Activated CD4-positive, alpha-beta T cell treated with anti-CD3 and anti-CD28 coated beads for 36 hours (primary cell): ENCODE results near the gene COL4A1. TPM values are rescaled to one million over a fixed set of nuclear protein-coding genes. Genes with fewer than 3 reads are reported as not detected.

Source experiments
- ATAC-seq: fragments of 200-7000 bp; cut with Tn5 transposase; one replicate; pipeline ENCODE4 v1.10.0; 2021; ENCODE audit warnings: mild to moderate bottlenecking, moderate library complexity
- CTCF ChIA-PET: fragments of 350-600 bp; sonication (Branson Sonifier 250); formaldehyde crosslinking; loops from one replicate; lab custom pipeline; 2021; ENCODE audit warnings: antibody characterized with exemption; lab: Charles Lee
- POLR2A ChIA-PET: fragments of 350-600 bp; sonication (Branson Sonifier 250); formaldehyde crosslinking; loops from one replicate; lab custom pipeline; 2021; ENCODE audit warnings: antibody characterized with exemption, inconsistent platforms; lab: Charles Lee
- DNase-seq: peaks from one replicate; pipeline ENCODE4 v3.0.0-alpha.2; 2020
- H3K27ac Mint-ChIP-seq: one replicate; pipeline ENCODE4 v1.8.0; 2021; ENCODE audit warnings: mixed read lengths
- H3K27me3 Mint-ChIP-seq: one replicate; pipeline ENCODE4 v1.8.0; 2021; ENCODE audit warnings: mixed read lengths
- H3K36me3 Mint-ChIP-seq: one replicate; pipeline ENCODE4 v1.8.0; 2021; ENCODE audit warnings: low read depth, mixed read lengths
- H3K4me1 Mint-ChIP-seq: one replicate; pipeline ENCODE4 v1.8.0; 2021; ENCODE audit warnings: mixed read lengths
- H3K4me3 Mint-ChIP-seq: one replicate; pipeline ENCODE4 v1.8.0; 2021; ENCODE audit warnings: mild to moderate bottlenecking, moderate library complexity, mixed read lengths
- H3K9me3 Mint-ChIP-seq: one replicate; pipeline ENCODE4 v1.8.0; 2021; ENCODE audit warnings: low read depth, mixed read lengths
- intact Hi-C, 2 experiments: fragments of 100-400 bp; cut with DNase I in 1 of 2; cut with micrococcal nuclease in 1 of 2; formaldehyde crosslinking; loops; one replicate each; pipeline versions ENCODE4 v1.14.2 to v1.15.1; 2022 to 2024; cut with DNase I, micrococcal nuclease
- total RNA-seq, 2 experiments: library from RNA; stranded (reverse); gene quantifications; one replicate each; pipeline ENCODE4 v1.2.3, GENCODE V29; 2021

Gene COL4A1
- total RNA-seq, 2 experiments from 2014 or later, result 0.14 TPM; not detected in 1

DNA sequence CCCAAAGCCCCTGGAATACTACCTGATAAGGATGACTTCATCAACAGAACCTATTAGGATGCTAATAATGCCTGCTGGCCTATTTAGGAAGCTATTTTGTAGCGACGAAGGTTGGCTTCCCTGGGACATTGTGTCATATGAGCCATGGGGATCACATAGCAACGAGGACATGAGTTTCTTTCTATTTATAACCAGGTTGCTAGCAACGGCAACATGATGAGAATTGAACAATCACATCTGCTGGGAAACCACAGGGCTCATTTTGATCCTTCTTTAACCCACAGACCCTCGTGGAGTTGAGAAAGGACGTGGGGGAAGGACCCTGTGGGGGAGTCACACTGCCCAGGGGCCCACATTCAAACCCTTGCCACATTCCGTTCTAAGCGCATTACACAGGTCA lies 172.2 kb downstream of the COL4A1 start:
- Mint-ChIP-seq H3K4me3 (no peak overlapping the region), H3K4me1 (peaks cover 10% of the 10 kb centered on the region), H3K27me3 (peaks cover 28% of the 10 kb centered on the region), H3K9me3 (no peaks in the 10 kb centered on the region), H3K36me3 (no peaks in the 10 kb centered on the region), H3K27ac (no peak overlapping the region)
- no peak for DNase-seq
- POLR2A ChIA-PET, result no interaction called here
- no peak for ATAC-seq
- intact Hi-C loops, result loop anchor here (5.0 to 10.0 kb wide), 5 partner anchors 250 to 972 kb away; partner anchors contain the start of gene IRS2 (in 1 of the 2)
- CTCF ChIA-PET, result no interaction called here

DNA sequence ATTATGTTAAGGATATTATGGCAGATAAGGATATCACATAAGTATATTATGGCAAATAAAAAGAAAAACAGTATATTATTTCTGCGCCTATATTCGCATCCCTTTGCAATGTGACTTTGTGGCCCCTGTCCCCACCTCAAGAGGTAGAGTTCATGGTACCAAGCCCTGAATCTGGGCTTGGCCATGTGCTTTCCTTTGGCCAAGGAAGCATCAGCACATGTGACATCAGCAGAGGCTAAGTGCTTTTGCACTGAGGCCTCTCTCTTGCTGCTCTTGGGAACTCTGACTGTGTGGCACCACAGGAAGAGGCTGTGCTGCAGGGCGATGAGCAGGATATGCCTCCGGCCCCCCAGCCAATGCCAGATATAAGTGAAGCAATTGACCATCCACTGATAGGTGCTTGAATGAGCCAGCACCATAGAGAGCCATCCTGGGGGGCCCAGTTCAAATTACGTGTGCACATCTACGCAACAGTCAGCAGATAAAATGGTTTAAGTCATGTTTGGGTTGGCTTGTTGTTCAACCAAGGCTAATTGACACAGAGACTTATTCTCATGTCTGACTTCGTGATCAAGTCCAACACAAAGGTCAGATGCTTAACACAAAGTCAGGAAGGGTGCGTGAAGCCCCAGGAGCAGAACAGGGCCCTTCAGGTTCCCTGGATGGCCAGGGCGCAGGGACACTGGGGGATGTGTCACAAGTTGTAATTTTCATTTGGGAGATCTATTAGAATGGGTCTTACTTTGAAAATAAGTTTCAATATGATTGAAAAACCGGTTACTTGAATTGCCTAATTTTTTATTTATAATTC lies 173.3 kb downstream of the COL4A1 start:
- peaks cover 19% of the 10 kb centered on the region for H3K27me3 Mint-ChIP-seq
- H3K4me3 Mint-ChIP-seq, result no peak overlapping the region
- ChIA-PET CTCF (no interaction called here), POLR2A (no interaction called here)
- intact Hi-C loops, result loop anchor here (10.0 kb wide), 2 partner anchors 251 to 349 kb away; partner anchors contain the start of gene IRS2 (in 1 of the 2)
- DNase-seq, result no peak
- no peaks in the 10 kb centered on the region for H3K36me3 Mint-ChIP-seq
- no peaks in the 10 kb centered on the region for H3K9me3 Mint-ChIP-seq
- H3K4me1 Mint-ChIP-seq, result peaks cover 10% of the 10 kb centered on the region
- no peak for ATAC-seq
- no peak overlapping the region for H3K27ac Mint-ChIP-seq

GRCh38 chr13:110132225-110132982 lies 174.6 kb downstream of the COL4A1 start:
- Mint-ChIP-seq H3K4me1 (peaks cover 3% of the 10 kb centered on the region), H3K4me3 (no peak overlapping the region), H3K27ac (no peak overlapping the region), H3K27me3 (peaks cover 20% of the 10 kb centered on the region), H3K9me3 (no peaks in the 10 kb centered on the region), H3K36me3 (no peaks in the 10 kb centered on the region)
- DNase-seq, result no peak
- ChIA-PET POLR2A (no interaction called here), CTCF (no interaction called here)
- no peak for ATAC-seq
- intact Hi-C loops, result loop anchor here (10.0 kb wide), 2 partner anchors 252 to 348 kb away; partner anchors contain the start of gene IRS2 (in 1 of the 2)

- H3K27me3 Mint-ChIP-seq, result peaks cover 20% of the 10 kb centered on the region
- DNase-seq (no peak), ATAC-seq (no peak)
- H3K4me3 Mint-ChIP-seq, result no peak overlapping the region
- no peak overlapping the region for H3K27ac Mint-ChIP-seq
- intact Hi-C loops, result loop anchor here (10.0 kb wide), 2 partner anchors 253 to 347 kb away; partner anchors contain the start of gene IRS2 (in 1 of the 2)
- no peaks in the 10 kb centered on the region for H3K4me1 Mint-ChIP-seq
- ChIA-PET POLR2A (no interaction called here), CTCF (interaction anchor here (0.6 to 0.7 kb wide), 2 partner anchors 96 to 148 kb away, joined by 3 to 4 read pairs; no protein-coding TSS in a partner anchor)
- H3K36me3 Mint-ChIP-seq, result no peaks in the 10 kb centered on the region
- H3K9me3 Mint-ChIP-seq, result no peaks in the 10 kb centered on the region
Observed at GRCh38 chr13:110131424-110131823, 175.5 kb downstream of the COL4A1 start.

- H3K4me1 Mint-ChIP-seq, result no peaks in the 10 kb centered on the region
- no peak overlapping the region for H3K27ac Mint-ChIP-seq
- CTCF ChIA-PET, result interaction anchor here (0.6 kb wide), 1 partner anchor 147 kb away, joined by 4 read pairs; no protein-coding TSS in a partner anchor
Observed at GRCh38 chr13:110130431-110130830, 176.5 kb downstream of the COL4A1 start.

GRCh38 chr13:110129539-110130186 lies 177.3 kb downstream of the COL4A1 start:
- no peak for ATAC-seq
- H3K4me3 Mint-ChIP-seq, result no peak overlapping the region
- H3K27me3 Mint-ChIP-seq, result peaks cover 24% of the 10 kb centered on the region
- ChIA-PET POLR2A (no interaction called here), CTCF (no interaction called here)
- intact Hi-C loops, result loop anchor here (10.0 kb wide), 2 partner anchors 255 to 345 kb away; partner anchors contain the start of gene IRS2 (in 1 of the 2)
- no peak overlapping the region for H3K27ac Mint-ChIP-seq
- H3K9me3 Mint-ChIP-seq, result no peaks in the 10 kb centered on the region
- DNase-seq, result no peak
- no peaks in the 10 kb centered on the region for H3K4me1 Mint-ChIP-seq
- no peaks in the 10 kb centered on the region for H3K36me3 Mint-ChIP-seq

More at GRCh38 chr13:110130431-110130830, 176.5 kb downstream of the COL4A1 start:
- intact Hi-C loops, result loop anchor here (10.0 kb wide), 2 partner anchors 254 to 346 kb away; partner anchors contain the start of gene IRS2 (in 1 of the 2)
- H3K36me3 Mint-ChIP-seq, result no peaks in the 10 kb centered on the region
- H3K4me3 Mint-ChIP-seq, result no peak overlapping the region
- H3K27me3 Mint-ChIP-seq, result peaks cover 22% of the 10 kb centered on the region
- DNase-seq, result no peak
- ATAC-seq, result no peak
- H3K9me3 Mint-ChIP-seq, result no peaks in the 10 kb centered on the region
- POLR2A ChIA-PET, result no interaction called here

- no peak for ATAC-seq
- Mint-ChIP-seq H3K4me3 (no peak overlapping the region), H3K4me1 (no peaks in the 10 kb centered on the region), H3K9me3 (no peaks in the 10 kb centered on the region), H3K27me3 (peaks cover 24% of the 10 kb centered on the region), H3K27ac (no peak overlapping the region), H3K36me3 (no peaks in the 10 kb centered on the region)
- intact Hi-C loops, result no loop called here
- CTCF ChIA-PET, result no interaction called here
- POLR2A ChIA-PET, result no interaction called here
- no peak for DNase-seq
Observed at GRCh38 chr13:110129076-110129475, 177.9 kb downstream of the COL4A1 start.

DNA sequence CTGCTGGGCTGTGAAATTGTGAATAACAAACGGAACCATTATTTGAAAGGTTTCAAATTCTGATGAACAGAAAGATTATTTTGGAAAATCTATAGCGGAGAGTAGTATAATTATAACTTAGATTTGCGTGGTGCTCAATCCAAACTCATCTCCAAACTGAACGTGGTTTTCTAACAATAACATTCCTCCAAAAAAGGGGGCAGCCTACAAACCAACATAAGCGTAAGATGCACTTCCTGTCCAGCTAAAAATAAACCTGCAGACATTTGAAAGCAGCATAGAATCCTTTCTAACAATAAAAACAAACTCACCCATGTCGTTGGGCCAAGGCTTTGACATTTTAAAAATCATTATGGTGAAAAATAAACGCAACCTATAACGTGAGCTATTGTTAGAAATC lies 178.4 kb downstream of the COL4A1 start:
- H3K27me3 Mint-ChIP-seq, result peaks cover 27% of the 10 kb centered on the region
- ATAC-seq (no peak), DNase-seq (no peak)
- intact Hi-C loops, result no loop called here
- no peak overlapping the region for H3K27ac Mint-ChIP-seq
- no peaks in the 10 kb centered on the region for H3K36me3 Mint-ChIP-seq
- no peak overlapping the region for H3K4me3 Mint-ChIP-seq
- no peaks in the 10 kb centered on the region for H3K4me1 Mint-ChIP-seq
- H3K9me3 Mint-ChIP-seq, result no peaks in the 10 kb centered on the region
- ChIA-PET CTCF (no interaction called here), POLR2A (no interaction called here)

GRCh38 chr13:110127986-110128511 lies 178.9 kb downstream of the COL4A1 start:
- POLR2A ChIA-PET, result no interaction called here
- CTCF ChIA-PET, result no interaction called here
- no peak overlapping the region for H3K4me3 Mint-ChIP-seq
- ATAC-seq (no peak), DNase-seq (no peak)
- no peaks in the 10 kb centered on the region for H3K9me3 Mint-ChIP-seq
- H3K4me1 Mint-ChIP-seq, result no peaks in the 10 kb centered on the region
- H3K36me3 Mint-ChIP-seq, result no peaks in the 10 kb centered on the region
- H3K27ac Mint-ChIP-seq, result no peak overlapping the region
- intact Hi-C loops, result no loop called here
- peaks cover 27% of the 10 kb centered on the region for H3K27me3 Mint-ChIP-seq

DNA sequence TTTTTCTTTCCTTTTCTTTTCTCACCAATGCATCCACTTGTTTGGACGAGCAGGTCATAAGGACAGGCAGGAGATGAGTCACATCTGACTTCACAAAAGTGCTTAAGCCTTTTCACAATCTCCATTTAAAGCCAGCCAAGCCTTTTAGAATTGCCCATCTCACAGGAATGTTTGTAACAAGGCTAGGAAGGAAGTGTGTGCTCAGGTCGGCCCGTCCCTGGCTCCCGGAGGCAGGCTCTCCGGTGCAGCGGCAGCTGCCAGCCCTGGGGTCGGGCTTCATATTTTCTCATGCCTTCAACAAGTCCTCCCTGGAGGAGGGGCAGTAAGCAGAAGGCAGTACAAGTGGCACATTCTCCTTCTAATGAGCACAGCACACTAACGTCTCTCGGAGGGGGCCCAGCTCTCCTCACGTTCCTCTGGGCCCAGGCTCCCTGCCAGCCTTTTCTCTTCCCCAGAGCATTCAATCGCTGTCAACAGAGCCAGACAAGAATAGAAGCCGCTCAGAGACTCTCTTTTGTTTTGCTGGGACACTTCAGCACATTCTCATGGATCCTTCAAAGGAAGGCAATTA lies 180.5 kb downstream of the COL4A1 start:
- Mint-ChIP-seq H3K4me1 (no peaks in the 10 kb centered on the region), H3K4me3 (no peak overlapping the region), H3K36me3 (no peaks in the 10 kb centered on the region), H3K27ac (no peak overlapping the region), H3K9me3 (no peaks in the 10 kb centered on the region), H3K27me3 (peaks cover 37% of the 10 kb centered on the region)
- ATAC-seq, result no peak
- POLR2A ChIA-PET, result no interaction called here
- intact Hi-C loops, result no loop called here
- CTCF ChIA-PET, result no interaction called here
- no peak for DNase-seq
